Effector memory CD8-positive, alpha-beta T cell (primary cell): ENCODE measurements around the gene ATP8B3.

ENCODE experiments used
- ATAC-seq: fragments of 150-1000 bp; cut with Tn5 transposase; replicated peaks from 2 replicates; pipeline ENCODE4 v1.10.0; 2021; ENCODE audit warnings: mild to moderate bottlenecking, moderate library complexity
- DNase-seq, 3 experiments: peaks; one replicate each; pipeline ENCODE4 v3.0.0; 2021
- H3K27ac Mint-ChIP-seq, 2 donors: one replicate each; pipeline ENCODE4 v1.8.0; 2022; ENCODE audit warnings: mild to moderate bottlenecking in 2 of 2, mixed read lengths in 2 of 2, moderate library complexity in 2 of 2
- H3K27me3 Mint-ChIP-seq, 2 donors: one replicate each; pipeline ENCODE4 v1.8.0; 2022; ENCODE audit warnings: mixed read lengths in 2 of 2
- H3K36me3 Mint-ChIP-seq: one replicate; pipeline ENCODE4 v1.8.0; 2022; ENCODE audit warnings: mild to moderate bottlenecking, moderate library complexity, mixed read lengths; ENCODE audit not compliant: insufficient read depth
- H3K4me1 Mint-ChIP-seq, 2 donors: one replicate each; pipeline ENCODE4 v1.8.0; 2022; ENCODE audit warnings: low read depth in 2 of 2, mixed read lengths in 2 of 2
- H3K4me3 Mint-ChIP-seq, 2 donors: one replicate each; pipeline ENCODE4 v1.8.0; 2022; ENCODE audit warnings: mild to moderate bottlenecking in 2 of 2, mixed read lengths in 2 of 2, moderate library complexity in 2 of 2
- H3K9me3 Mint-ChIP-seq, 2 donors: one replicate each; pipeline ENCODE4 v1.8.0; 2022; ENCODE audit warnings: mixed read lengths in 2 of 2

The ATP8B3 gene

GRCh38 chr19:1847348-1847683, 35.2 kb upstream of the ATP8B3 start:
- DNase-seq (no peak), ATAC-seq (no peak)
- peaks cover 28 to 43% of the 10 kb centered on the region in 2 donors for H3K4me1 Mint-ChIP-seq
- peaks cover 68% of the 10 kb centered on the region for H3K36me3 Mint-ChIP-seq
- no peaks in the 10 kb centered on the region for H3K9me3 Mint-ChIP-seq
- peak overlapping the region; percentile 84 to 85 for H3K4me3 Mint-ChIP-seq
- H3K27me3 Mint-ChIP-seq, result no peaks in the 10 kb centered on the region
- H3K27ac Mint-ChIP-seq, result peak overlapping the region; percentile 89 to 92

- Mint-ChIP-seq H3K27me3 (no peaks in the 10 kb centered on the region), H3K36me3 (peaks cover 71% of the 10 kb centered on the region), H3K27ac (peak overlapping the region; percentile 89 to 92), H3K4me1 (peaks cover 35 to 47% of the 10 kb centered on the region in 2 donors), H3K9me3 (no peaks in the 10 kb centered on the region), H3K4me3 (peak overlapping the region; percentile 84 to 85)
- DNase-seq (no peak), ATAC-seq (no peak)
These were observed 34.6 kb upstream of the ATP8B3 start for GRCh38 chr19:1846517-1847204.

- ATAC-seq (no peak), DNase-seq (no peak)
- Mint-ChIP-seq H3K4me3 (peak overlapping the region; percentile 74 to 84), H3K4me1 (peaks cover 42 to 48% of the 10 kb centered on the region in 2 donors), H3K27me3 (no peaks in the 10 kb centered on the region), H3K36me3 (peaks cover 67% of the 10 kb centered on the region), H3K27ac (peak overlapping the region in 1 of 2 donors; percentile 92), H3K9me3 (no peaks in the 10 kb centered on the region)
These were observed 33.6 kb upstream of the ATP8B3 start for GRCh38 chr19:1845642-1846041.

DNA sequence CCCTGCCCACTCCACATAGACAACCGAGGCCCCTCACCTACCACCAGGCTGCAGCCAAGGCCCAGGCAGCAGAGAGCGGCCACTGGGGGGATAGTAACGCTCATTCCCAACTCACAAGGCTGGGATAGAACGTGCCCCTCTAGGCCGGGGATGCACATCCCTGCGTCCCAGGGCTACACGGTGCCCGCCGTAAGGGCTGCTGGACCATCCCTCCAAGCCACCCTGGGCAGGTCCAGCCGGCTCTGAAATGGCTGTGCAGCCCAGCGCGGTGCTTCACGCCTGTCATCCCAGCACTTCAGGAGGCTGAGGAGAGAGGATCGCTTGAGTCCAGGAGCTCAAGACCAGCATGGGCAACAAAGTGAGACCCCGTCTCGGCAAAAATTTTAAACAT, 33.0 kb upstream of the ATP8B3 start:
- Mint-ChIP-seq H3K4me3 (peak overlapping the region in 1 of 2 donors; percentile 37), H3K4me1 (peaks cover 47 to 52% of the 10 kb centered on the region in 2 donors), H3K36me3 (peaks cover 62% of the 10 kb centered on the region), H3K9me3 (no peaks in the 10 kb centered on the region), H3K27me3 (no peaks in the 10 kb centered on the region), H3K27ac (no peak overlapping the region)
- no peak for DNase-seq
- no peak for ATAC-seq

DNA sequence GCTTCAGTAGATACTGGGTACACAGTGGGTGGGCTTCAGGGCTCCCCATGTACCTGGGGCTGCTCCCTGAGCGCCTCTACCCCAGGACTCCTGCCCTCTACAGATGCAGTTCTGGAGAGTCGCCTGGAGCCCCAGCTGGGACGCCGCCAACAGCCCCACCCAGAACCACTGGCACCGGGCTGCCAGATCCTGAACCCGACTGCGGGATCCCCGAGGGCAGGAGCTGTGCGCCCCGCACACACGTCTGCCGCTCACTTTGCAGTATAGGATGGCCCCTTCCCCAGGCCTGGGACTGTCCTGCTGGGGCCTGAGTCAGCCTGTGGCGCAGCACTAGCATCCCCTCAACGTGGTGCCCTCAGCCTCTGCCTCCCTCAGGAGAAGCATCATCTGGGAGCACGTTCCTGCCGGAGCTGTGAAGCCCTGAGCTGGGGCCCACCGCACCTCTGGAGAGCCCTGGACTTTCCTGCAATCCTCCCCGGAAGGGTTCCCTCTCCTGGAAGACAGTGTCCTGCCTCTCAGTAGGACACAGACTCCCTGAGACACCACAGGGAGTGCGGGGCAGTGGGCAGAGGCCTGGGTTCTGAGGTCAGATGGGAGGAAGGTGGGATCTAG, 32.5 kb upstream of the ATP8B3 start:
- no peak for DNase-seq
- H3K4me3 Mint-ChIP-seq, result peak overlapping the region in 1 of 2 donors; percentile 37
- H3K9me3 Mint-ChIP-seq, result no peaks in the 10 kb centered on the region
- ATAC-seq, result no peak
- H3K4me1 Mint-ChIP-seq, result peaks cover 52 to 54% of the 10 kb centered on the region in 2 donors
- peaks cover 61% of the 10 kb centered on the region for H3K36me3 Mint-ChIP-seq
- H3K27me3 Mint-ChIP-seq, result no peaks in the 10 kb centered on the region
- H3K27ac Mint-ChIP-seq, result no peak overlapping the region

GRCh38 chr19:1843646-1844394, 31.7 kb upstream of the ATP8B3 start:
- Mint-ChIP-seq H3K27me3 (no peaks in the 10 kb centered on the region), H3K9me3 (no peaks in the 10 kb centered on the region), H3K27ac (no peak overlapping the region), H3K4me3 (peak overlapping the region in 1 of 2 donors; percentile 29), H3K4me1 (peaks cover 52 to 54% of the 10 kb centered on the region in 2 donors), H3K36me3 (peaks cover 61% of the 10 kb centered on the region)
- ATAC-seq (no peak), DNase-seq (no peak)

DNA sequence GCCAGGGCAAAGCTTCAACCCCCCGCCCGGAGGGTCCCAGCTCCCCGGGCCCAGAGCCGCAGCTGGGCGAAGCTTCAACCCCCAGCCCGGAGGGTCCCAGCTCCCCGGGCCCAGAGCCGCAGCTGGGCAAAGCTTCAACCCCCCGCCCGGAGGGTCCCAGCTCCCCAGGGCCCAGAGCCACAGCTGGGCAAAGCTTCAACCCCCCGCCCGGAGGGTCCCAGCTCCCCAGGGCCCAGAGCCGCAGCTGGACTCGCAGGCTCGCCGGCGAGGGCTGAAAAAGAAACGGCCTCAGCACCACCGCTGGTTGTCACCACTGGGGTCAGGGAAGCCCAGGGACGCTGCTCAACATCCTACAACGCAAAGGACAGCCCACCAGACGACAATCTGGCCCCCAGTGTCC, 31.0 kb upstream of the ATP8B3 start:
- ATAC-seq, result no peak
- H3K9me3 Mint-ChIP-seq, result no peaks in the 10 kb centered on the region
- DNase-seq, result no peak
- H3K27me3 Mint-ChIP-seq, result no peaks in the 10 kb centered on the region
- H3K4me1 Mint-ChIP-seq, result peaks cover 50 to 52% of the 10 kb centered on the region in 2 donors
- H3K4me3 Mint-ChIP-seq, result peak overlapping the region in 1 of 2 donors; percentile 29
- H3K27ac Mint-ChIP-seq, result no peak overlapping the region
- peaks cover 62% of the 10 kb centered on the region for H3K36me3 Mint-ChIP-seq

DNA sequence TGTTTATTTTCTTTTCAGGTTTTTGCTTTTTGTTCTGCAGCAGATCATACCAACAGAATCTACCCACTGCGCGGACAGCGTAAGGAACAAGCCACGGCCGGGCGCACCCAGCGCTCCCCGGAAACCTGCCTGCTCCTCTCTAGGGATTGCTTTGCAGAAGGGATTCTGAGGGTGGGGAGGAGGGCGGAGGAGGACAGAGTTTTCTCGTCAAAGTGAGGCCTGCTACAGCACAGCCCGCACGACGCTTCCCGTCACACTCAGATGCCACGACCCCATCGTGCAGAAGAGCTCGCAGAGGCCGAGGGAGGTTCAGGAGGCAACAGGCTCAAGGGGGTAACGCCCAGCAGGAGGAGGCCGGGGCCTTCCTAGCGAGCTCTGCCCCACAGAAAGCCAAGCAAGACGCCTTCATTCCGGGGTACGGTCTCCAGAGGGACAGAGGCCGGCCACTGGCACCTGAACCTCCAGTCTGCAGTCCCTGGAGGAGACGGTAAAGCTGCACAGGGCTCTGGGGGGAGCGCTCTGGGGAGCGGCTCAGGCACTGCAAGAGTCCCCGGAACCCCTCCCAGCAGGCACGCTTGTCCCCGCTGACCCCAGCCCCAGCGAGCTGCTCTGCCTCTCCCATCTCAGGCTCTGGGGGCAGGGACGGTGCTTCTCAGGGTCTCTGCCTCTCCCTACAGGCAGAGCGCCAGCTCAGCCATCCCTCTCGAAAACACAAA, 29.3 kb upstream of the ATP8B3 start:
- no peak for DNase-seq
- ATAC-seq, result no peak
- Mint-ChIP-seq H3K36me3 (peaks cover 58% of the 10 kb centered on the region), H3K4me3 (no peak overlapping the region), H3K4me1 (peaks cover 46 to 47% of the 10 kb centered on the region in 2 donors), H3K27ac (peak overlapping the region in 1 of 2 donors; percentile 73), H3K27me3 (no peaks in the 10 kb centered on the region), H3K9me3 (no peaks in the 10 kb centered on the region)

DNA sequence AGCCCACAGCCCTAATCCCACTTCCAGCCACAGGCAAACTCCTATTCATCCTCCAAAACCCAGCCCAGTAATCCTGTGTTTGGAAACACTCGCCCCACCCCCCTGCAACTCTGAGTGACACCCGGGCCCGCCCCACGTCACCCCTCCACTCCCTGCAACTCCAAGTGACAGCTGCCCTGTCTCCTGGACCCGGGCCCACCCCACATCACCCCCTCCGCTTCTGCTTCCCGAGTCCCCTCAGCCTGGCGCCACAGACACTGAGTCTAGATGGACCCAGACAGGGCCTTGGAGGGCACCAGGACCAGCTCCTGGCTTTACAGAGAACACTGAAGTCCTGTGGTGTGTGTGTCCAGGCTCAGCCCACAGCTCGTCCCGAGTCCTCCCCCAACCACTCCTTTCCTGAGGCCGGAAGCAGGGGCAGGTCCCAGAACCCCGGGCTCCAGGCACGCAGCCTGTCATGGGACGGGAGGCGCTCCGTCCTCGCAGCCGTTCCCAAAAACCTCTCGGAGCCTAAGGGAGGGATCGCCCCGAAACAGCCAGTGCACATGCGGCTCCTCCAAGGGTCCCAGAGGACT, 28.6 kb upstream of the ATP8B3 start:
- Mint-ChIP-seq H3K4me3 (no peak overlapping the region), H3K4me1 (peaks cover 39 to 45% of the 10 kb centered on the region in 2 donors), H3K9me3 (no peaks in the 10 kb centered on the region), H3K27ac (peak overlapping the region in 1 of 2 donors; percentile 73), H3K27me3 (no peaks in the 10 kb centered on the region), H3K36me3 (peaks cover 53% of the 10 kb centered on the region)
- DNase-seq (no peak), ATAC-seq (no peak)

DNA sequence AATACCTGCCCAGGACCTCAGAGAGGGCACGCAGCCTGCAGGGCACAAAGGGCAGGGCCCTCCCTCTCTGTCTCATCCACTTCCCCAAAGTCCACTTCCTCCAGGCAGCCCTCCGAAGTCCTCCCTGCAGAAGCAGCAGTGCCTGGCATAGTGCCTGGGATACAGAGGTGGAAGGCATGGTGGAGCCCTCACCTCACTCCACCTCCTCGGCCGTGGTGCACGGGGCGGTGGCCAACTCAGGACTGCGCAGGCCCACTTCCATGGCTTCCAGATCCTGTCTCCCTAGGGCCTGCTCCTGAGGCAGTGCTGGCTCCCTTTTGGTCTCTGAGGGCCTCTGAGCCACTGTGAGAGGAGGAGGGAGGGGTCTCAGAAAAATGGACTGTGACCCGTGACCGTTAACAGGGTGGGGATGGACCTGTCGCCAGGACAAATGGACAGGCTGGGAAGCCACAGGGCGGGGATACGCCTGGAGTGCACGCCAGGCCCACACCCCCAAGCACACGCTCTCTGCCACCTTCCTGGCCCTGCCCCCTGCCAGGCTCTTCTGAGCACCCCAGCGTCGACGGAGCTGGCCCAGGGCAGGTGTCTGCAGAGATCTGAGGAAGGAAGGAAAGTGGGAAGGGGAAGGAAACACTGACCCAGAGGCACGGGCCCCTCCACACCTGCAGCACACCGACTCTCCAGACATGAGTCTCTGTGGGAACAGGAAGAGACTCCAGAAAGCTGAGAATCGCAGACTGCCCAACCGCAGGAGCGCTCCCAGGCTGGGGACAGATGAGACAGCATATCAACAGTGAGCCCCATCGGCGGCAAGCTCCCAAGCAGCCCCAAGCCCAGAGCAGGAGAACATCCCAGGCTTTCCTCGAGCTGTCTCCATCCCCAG, 27.8 kb upstream of the ATP8B3 start:
- Mint-ChIP-seq H3K4me1 (peaks cover 39 to 45% of the 10 kb centered on the region in 2 donors), H3K9me3 (no peaks in the 10 kb centered on the region), H3K4me3 (no peak overlapping the region), H3K27ac (peak overlapping the region in 1 of 2 donors; percentile 73), H3K36me3 (peaks cover 52% of the 10 kb centered on the region), H3K27me3 (no peaks in the 10 kb centered on the region)
- DNase-seq (no peak), ATAC-seq (no peak)

DNA sequence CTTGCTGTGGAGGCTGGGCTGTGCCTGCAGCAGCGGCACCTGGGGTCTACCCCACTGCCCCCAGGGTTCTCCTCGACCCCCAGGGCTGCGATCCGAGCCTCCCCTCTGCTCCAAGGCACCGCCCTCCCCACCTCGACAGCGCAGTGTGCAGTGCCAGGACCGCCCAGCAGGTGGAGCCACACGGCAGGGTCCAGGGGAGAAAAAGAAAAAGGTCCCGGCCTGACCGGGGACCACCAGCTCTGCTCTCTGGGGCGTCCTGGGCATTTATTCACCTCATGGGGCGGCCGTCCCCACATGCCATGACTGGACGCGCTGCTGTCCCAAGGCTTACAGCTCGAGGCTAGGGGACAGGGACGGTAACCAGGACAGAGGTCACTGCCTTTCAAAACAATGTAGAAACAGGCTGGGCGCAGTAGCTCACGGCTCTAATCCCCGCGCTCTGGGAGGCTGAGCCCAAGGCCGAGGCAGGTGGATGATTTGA, 25.6 kb upstream of the ATP8B3 start:
- peak; percentile 75 for ATAC-seq
- Mint-ChIP-seq H3K9me3 (no peaks in the 10 kb centered on the region), H3K27ac (peak overlapping the region in 1 of 2 donors; percentile 78), H3K4me3 (no peak overlapping the region), H3K36me3 (peaks cover 53% of the 10 kb centered on the region), H3K27me3 (no peaks in the 10 kb centered on the region), H3K4me1 (peaks cover 35 to 41% of the 10 kb centered on the region in 2 donors)
- DNase-seq, result peak; percentile 61 to 70 (median 67)

DNA sequence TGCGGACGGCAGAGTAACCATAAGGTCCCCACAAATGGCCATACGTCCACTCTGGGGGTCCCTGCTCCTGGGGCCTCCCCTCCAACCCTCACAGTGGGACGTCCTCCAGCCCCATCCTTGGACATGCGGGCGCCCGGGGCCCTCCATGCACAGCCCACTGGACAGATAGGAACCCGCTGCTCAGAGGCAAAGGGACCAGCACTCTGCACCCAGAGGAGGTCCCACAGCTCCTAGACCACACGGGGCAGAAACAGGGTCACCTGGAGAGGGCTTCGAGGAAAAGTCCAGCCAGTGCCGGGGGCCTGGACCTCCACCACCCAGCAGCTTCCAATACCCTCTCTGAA, 25.1 kb upstream of the ATP8B3 start:
- Mint-ChIP-seq H3K27ac (peak overlapping the region in 1 of 2 donors; percentile 78), H3K27me3 (no peaks in the 10 kb centered on the region), H3K36me3 (peaks cover 55% of the 10 kb centered on the region), H3K4me1 (peaks cover 34 to 39% of the 10 kb centered on the region in 2 donors), H3K4me3 (no peak overlapping the region), H3K9me3 (no peaks in the 10 kb centered on the region)
- no peak for ATAC-seq
- no peak for DNase-seq
